ENCODE data around the gene GLDC. TPM values are rescaled to one million over a fixed set of nuclear protein-coding genes. Genes with fewer than 3 reads are reported as not detected.

The GLDC gene
- total and polyA plus RNA-seq, 2 donors (not counting 1 experiment from before 2014, with no cell fraction given) = 0.71 to 0.86 TPM

DNA sequence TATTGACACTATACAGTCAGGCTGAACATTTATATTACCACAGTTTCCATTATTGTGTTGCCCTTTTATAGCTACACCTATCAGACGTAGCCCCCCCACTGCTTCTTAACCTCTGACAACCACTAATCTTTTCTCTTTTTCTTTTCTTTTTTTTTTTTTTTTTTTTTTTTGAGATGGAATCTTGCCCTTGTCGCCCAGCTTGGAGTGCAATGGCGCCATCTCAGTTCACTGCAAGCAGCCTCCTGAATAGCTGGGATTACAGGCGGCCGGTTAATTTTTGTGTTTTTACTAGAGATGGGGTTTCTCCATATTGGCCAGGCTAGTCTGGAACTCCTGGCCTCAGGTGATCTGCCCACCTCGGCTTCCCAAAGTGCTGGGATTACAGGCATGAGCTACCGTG, 157.1 kb downstream of the GLDC start:
- TF ChIP-seq, protein P1, sequence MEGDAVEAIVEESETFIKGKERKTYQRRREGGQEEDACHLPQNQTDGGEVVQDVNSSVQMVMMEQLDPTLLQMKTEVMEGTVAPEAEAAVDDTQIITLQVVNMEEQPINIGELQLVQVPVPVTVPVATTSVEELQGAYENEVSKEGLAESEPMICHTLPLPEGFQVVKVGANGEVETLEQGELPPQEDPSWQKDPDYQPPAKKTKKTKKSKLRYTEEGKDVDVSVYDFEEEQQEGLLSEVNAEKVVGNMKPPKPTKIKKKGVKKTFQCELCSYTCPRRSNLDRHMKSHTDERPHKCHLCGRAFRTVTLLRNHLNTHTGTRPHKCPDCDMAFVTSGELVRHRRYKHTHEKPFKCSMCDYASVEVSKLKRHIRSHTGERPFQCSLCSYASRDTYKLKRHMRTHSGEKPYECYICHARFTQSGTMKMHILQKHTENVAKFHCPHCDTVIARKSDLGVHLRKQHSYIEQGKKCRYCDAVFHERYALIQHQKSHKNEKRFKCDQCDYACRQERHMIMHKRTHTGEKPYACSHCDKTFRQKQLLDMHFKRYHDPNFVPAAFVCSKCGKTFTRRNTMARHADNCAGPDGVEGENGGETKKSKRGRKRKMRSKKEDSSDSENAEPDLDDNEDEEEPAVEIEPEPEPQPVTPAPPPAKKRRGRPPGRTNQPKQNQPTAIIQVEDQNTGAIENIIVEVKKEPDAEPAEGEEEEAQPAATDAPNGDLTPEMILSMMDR (IDR thresholded peaks at IDR 0.05) = no peak
- no peak for TF ChIP-seq EZH2 (IDR thresholded peaks at IDR 0.05; ENCODE audit: borderline replicate concordance, insufficient read depth, low read depth, low read length, poor library complexity, severe bottlenecking)
- ChIA-PET POLR2A (interaction anchor here (0.6 to 1.0 kb wide), 2 partner anchors 133 to 203 kb away, joined by 4 to 9 read pairs; no protein-coding TSS in a partner anchor), CTCF (interaction anchor here (0.6 to 1.5 kb wide), 8 partner anchors 9 to 133 kb away, joined by 3 to 16 read pairs (median 3); no protein-coding TSS in a partner anchor)
- Mint-ChIP-seq H3K4me1 (peaks cover 3% of the 10 kb centered on the region), H3K27ac (no peak overlapping the region), H3K4me3 (no peak overlapping the region), H3K27me3 (no peaks in the 10 kb centered on the region), H3K9me3 (ENCODE audit: insufficient read depth) (no peaks in the 10 kb centered on the region)
- no peak for ATAC-seq (ENCODE audit: low read depth)
- Histone ChIP-seq H3K9ac (ENCODE audit: low read length) (no peak overlapping the region), H2AFZ (ENCODE audit: insufficient read depth, low read depth, low read length, poor library complexity, severe bottlenecking) (no peak overlapping the region), H3K79me2 (ENCODE audit: control insufficient read depth, insufficient read depth, low read length) (peaks cover 22% of the 10 kb centered on the region), H3K27me3 (replicated peaks in 1 of 4; ENCODE audit: control extremely low read depth in 1 of 4, control insufficient read depth in 3 of 4, insufficient read depth in 4 of 4, low read length in 3 of 4) (no peaks in the 10 kb centered on the region), H4K20me1 (ENCODE audit: control insufficient read depth, insufficient read depth, low read length, poor library complexity, severe bottlenecking) (peaks cover 10% of the 10 kb centered on the region), H3K27ac (ENCODE audit: low read length in 2 of 2) (no peak overlapping the region), H3K4me2 (replicated peaks; ENCODE audit: low read depth, low read length, poor library complexity, severe bottlenecking) (no peak overlapping the region), H3K36me3 (replicated peaks in 1 of 2; ENCODE audit: control extremely low read depth in 1 of 2, control insufficient read depth in 1 of 2, extremely low read depth in 1 of 2, insufficient read depth in 2 of 2, low read length in 1 of 2) (peaks cover 13 to 48% of the 10 kb centered on the region in 2 experiments), H3K4me3 (ENCODE audit: control extremely low read depth in 1 of 5, extremely low read depth in 1 of 5, insufficient read depth in 1 of 5, low read depth in 2 of 5, low read length in 4 of 5) (no peak overlapping the region), H3K9me3 (ENCODE audit: control extremely low read depth in 1 of 3, control insufficient read depth in 2 of 3, insufficient read depth in 1 of 3, low read length in 2 of 3) (no peaks in the 10 kb centered on the region), H3K4me1 (ENCODE audit: control insufficient read depth in 2 of 2, insufficient read depth in 2 of 2, low read length in 2 of 2) (no peaks in the 10 kb centered on the region)
- intact Hi-C loops (cut with micrococcal nuclease) = no loop called here
- 100% methylated on average over 6 of the region's 7 CpGs for WGBS (ENCODE audit: insufficient coverage)
- DNase-seq = no peak

DNA sequence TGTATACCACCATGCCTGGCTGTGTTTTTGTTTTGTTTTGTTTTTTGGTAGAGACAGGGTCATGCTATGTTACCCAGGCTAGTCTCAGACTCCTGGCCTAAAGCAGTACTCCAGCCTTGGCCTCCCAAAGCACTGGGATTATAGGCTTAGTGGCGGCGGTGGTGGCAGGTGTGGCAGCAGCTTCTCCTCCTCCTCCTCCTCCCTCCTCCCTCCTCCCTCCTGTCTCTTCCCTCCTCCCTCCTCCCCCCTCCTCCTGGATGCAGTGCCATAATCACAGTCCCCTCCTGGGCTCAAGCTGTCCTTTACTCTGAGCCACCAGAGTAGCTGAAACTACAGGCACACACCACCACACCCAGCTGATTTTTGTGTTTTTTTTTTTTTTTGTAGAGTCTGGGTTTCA, 161.3 kb downstream of the GLDC start:
- Histone ChIP-seq H3K27ac (ENCODE audit: low read length in 2 of 2) (no peak overlapping the region), H3K27me3 (replicated peaks in 1 of 4; ENCODE audit: control extremely low read depth in 1 of 4, control insufficient read depth in 3 of 4, insufficient read depth in 4 of 4, low read length in 3 of 4) (no peaks in the 10 kb centered on the region), H4K20me1 (ENCODE audit: control insufficient read depth, insufficient read depth, low read length, poor library complexity, severe bottlenecking) (peaks cover 5% of the 10 kb centered on the region), H3K9ac (ENCODE audit: low read length) (no peak overlapping the region), H3K9me3 (ENCODE audit: control extremely low read depth in 1 of 3, control insufficient read depth in 2 of 3, insufficient read depth in 1 of 3, low read length in 2 of 3) (no peaks in the 10 kb centered on the region), H3K4me3 (ENCODE audit: control extremely low read depth in 1 of 5, extremely low read depth in 1 of 5, insufficient read depth in 1 of 5, low read depth in 2 of 5, low read length in 4 of 5) (no peak overlapping the region), H3K4me2 (replicated peaks; ENCODE audit: low read depth, low read length, poor library complexity, severe bottlenecking) (no peak overlapping the region), H3K36me3 (replicated peaks in 1 of 2; ENCODE audit: control extremely low read depth in 1 of 2, control insufficient read depth in 1 of 2, extremely low read depth in 1 of 2, insufficient read depth in 2 of 2, low read length in 1 of 2) (peaks cover 17 to 72% of the 10 kb centered on the region in 2 experiments), H3K79me2 (ENCODE audit: control insufficient read depth, insufficient read depth, low read length) (peaks cover 16% of the 10 kb centered on the region), H3K4me1 (ENCODE audit: control insufficient read depth in 2 of 2, insufficient read depth in 2 of 2, low read length in 2 of 2) (no peaks in the 10 kb centered on the region), H2AFZ (ENCODE audit: insufficient read depth, low read depth, low read length, poor library complexity, severe bottlenecking) (no peak overlapping the region)
- Mint-ChIP-seq H3K4me3 (no peak overlapping the region), H3K27ac (no peak overlapping the region), H3K4me1 (no peaks in the 10 kb centered on the region), H3K27me3 (no peaks in the 10 kb centered on the region), H3K9me3 (ENCODE audit: insufficient read depth) (no peaks in the 10 kb centered on the region)
- ATAC-seq (ENCODE audit: low read depth) (no peak), DNase-seq (no peak)
- WGBS (ENCODE audit: insufficient coverage) = no CpG with 5 or more reads among the region's 2 CpGs
- no peak for TF ChIP-seq EZH2 (IDR thresholded peaks at IDR 0.05; ENCODE audit: borderline replicate concordance, insufficient read depth, low read depth, low read length, poor library complexity, severe bottlenecking)
- TF ChIP-seq, protein P1 (IDR thresholded peaks at IDR 0.05) = no peak
- CTCF ChIA-PET = no interaction called here
- POLR2A ChIA-PET = no interaction called here
- intact Hi-C loops (cut with micrococcal nuclease) = no loop called here

Small RNA genes within 50 kb of the gene (small RNA-seq; reads per million reads assigned to genes)
- gene RN7SL123P (ENCODE audit: insufficient read length, low read depth, low replicate concordance) (not detected), gene RN7SL25P (ENCODE audit: insufficient read length, low read depth, low replicate concordance) (not detected)

Other genes with a start within 250 kb of the GLDC start
- gene UHRF2, start 232.5 kb downstream of the GLDC start, total RNA-seq = 153 and 171 TPM in 2 replicates
- gene UHRF2, start 232.5 kb downstream of the GLDC start, polyA plus RNA-seq = 85.6 and 160 TPM in 2 replicates
- gene KDM4C, start 112.2 kb upstream of the GLDC start, total RNA-seq = 141 and 155 TPM in 2 replicates
- gene KDM4C, start 112.2 kb upstream of the GLDC start, polyA plus RNA-seq = 49.7 and 65.9 TPM in 2 replicates

Data from B cell (primary cell).